Astrocyte (in vitro differentiated cells and primary cell): ENCODE data around the gene FAM3D.

Experiments
- EZH2 ChIP-seq: IDR thresholded peaks from 2 replicates; pipeline ENCODE4 v1.6.1; 2012; ENCODE audit warnings: mild to moderate bottlenecking, low read length, inconsistent platforms; ENCODE audit not compliant: insufficient read depth
- TF ChIP-seq, protein P1 (sequence below): IDR thresholded peaks from 2 replicates; pipeline ENCODE4 v1.5.1; 2011; ENCODE audit warnings: low read depth, mild to moderate bottlenecking, inconsistent platforms, low read length, moderate library complexity; ENCODE audit not compliant: insufficient read depth

- TF ChIP-seq, protein P1, sequence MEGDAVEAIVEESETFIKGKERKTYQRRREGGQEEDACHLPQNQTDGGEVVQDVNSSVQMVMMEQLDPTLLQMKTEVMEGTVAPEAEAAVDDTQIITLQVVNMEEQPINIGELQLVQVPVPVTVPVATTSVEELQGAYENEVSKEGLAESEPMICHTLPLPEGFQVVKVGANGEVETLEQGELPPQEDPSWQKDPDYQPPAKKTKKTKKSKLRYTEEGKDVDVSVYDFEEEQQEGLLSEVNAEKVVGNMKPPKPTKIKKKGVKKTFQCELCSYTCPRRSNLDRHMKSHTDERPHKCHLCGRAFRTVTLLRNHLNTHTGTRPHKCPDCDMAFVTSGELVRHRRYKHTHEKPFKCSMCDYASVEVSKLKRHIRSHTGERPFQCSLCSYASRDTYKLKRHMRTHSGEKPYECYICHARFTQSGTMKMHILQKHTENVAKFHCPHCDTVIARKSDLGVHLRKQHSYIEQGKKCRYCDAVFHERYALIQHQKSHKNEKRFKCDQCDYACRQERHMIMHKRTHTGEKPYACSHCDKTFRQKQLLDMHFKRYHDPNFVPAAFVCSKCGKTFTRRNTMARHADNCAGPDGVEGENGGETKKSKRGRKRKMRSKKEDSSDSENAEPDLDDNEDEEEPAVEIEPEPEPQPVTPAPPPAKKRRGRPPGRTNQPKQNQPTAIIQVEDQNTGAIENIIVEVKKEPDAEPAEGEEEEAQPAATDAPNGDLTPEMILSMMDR, result no peak
- TF ChIP-seq EZH2, result no peak
These were observed 1.7 kb upstream of the FAM3D start for GRCh38 chr3:58668247-58668646.
